H9 (cell line): ENCODE data around the gene ZCCHC3. TPM values are rescaled to one million over a fixed set of nuclear protein-coding genes. Genes with fewer than 3 reads are reported as not detected.

Experiments used
- DNase-seq: peaks from one replicate; pipeline ENCODE4 v3.0.0-alpha.2; 2017
- H2AFZ ChIP-seq: one replicate; pipeline ENCODE4 v1.6.1; 2013; ENCODE audit warnings: mild to moderate bottlenecking, low read length, control low read depth, moderate library complexity
- H2AK5ac ChIP-seq: 2 replicates; pipeline ENCODE4 v1.6.1; 2013; ENCODE audit warnings: low read length, control low read depth, mixed read lengths; ENCODE audit not compliant: insufficient read length
- H2BK120ac ChIP-seq: one replicate; pipeline ENCODE4 v1.6.1; 2013; ENCODE audit warnings: low read depth, mild to moderate bottlenecking, low read length, control low read depth, inconsistent platforms; ENCODE audit not compliant: poor library complexity, severe bottlenecking
- H2BK12ac ChIP-seq: 2 replicates; pipeline ENCODE4 v1.6.1; 2013; ENCODE audit warnings: low read length, control low read depth, mixed read lengths, low read depth; ENCODE audit not compliant: insufficient read length
- H2BK15ac ChIP-seq: 2 replicates; pipeline ENCODE4 v1.6.1; 2013; ENCODE audit warnings: low read depth, low read length, control low read depth
- H2BK20ac ChIP-seq: one replicate; pipeline ENCODE4 v1.6.1; 2013; ENCODE audit warnings: low read depth, mild to moderate bottlenecking, low read length, control low read depth, inconsistent platforms; ENCODE audit not compliant: poor library complexity, severe bottlenecking
- H2BK5ac ChIP-seq: 2 replicates; pipeline ENCODE4 v1.6.1; 2013; ENCODE audit warnings: low read length, control low read depth, mixed read lengths; ENCODE audit not compliant: insufficient read length
- H3K14ac ChIP-seq: 2 replicates; pipeline ENCODE4 v1.6.1; 2013; ENCODE audit warnings: low read length, control low read depth; ENCODE audit not compliant: insufficient read depth
- H3K18ac ChIP-seq: 2 replicates; pipeline ENCODE4 v1.6.1; 2013; ENCODE audit warnings: low read depth, mild to moderate bottlenecking, mixed read lengths, low read length, control low read depth; ENCODE audit not compliant: insufficient read length
- H3K23ac ChIP-seq: 2 replicates; pipeline ENCODE4 v1.6.1; 2013; ENCODE audit warnings: low read length, control low read depth, mixed read lengths, low read depth; ENCODE audit not compliant: insufficient read length
- H3K23me2 ChIP-seq: 2 replicates; pipeline ENCODE4 v1.6.1; 2013; ENCODE audit warnings: low read depth, mild to moderate bottlenecking, mixed read lengths, low read length, control low read depth; ENCODE audit not compliant: insufficient read length, poor library complexity, severe bottlenecking
- H3K27ac ChIP-seq: 2 replicates; pipeline ENCODE4 v1.5.1; 2013; ENCODE audit warnings: low read length, control low read depth, mixed read lengths, low read depth; ENCODE audit not compliant: insufficient read length
- H3K27me3 ChIP-seq: 2 replicates; pipeline ENCODE4 v1.6.1; 2013; ENCODE audit warnings: low read length, control low read depth, inconsistent platforms; ENCODE audit not compliant: insufficient read depth
- H3K4ac ChIP-seq: 2 replicates; pipeline ENCODE4 v1.6.1; 2013; ENCODE audit warnings: low read depth, mild to moderate bottlenecking, control low read depth, inconsistent platforms, low read length, moderate library complexity
- H3K4me1 ChIP-seq: 2 replicates; pipeline ENCODE4 v1.6.1; 2013; ENCODE audit warnings: low read length, control low read depth, inconsistent platforms; ENCODE audit not compliant: insufficient read depth
- H3K4me2 ChIP-seq: 2 replicates; pipeline ENCODE4 v1.6.1; 2013; ENCODE audit warnings: low read length, control low read depth, mixed read lengths; ENCODE audit not compliant: insufficient read length, insufficient read depth
- H3K56ac ChIP-seq: 2 replicates; pipeline ENCODE4 v1.6.1; 2013; ENCODE audit warnings: low read depth, mild to moderate bottlenecking, mixed read lengths, low read length, control low read depth; ENCODE audit not compliant: insufficient read length
- H3K79me1 ChIP-seq: 2 replicates; pipeline ENCODE4 v1.6.1; 2013; ENCODE audit warnings: low read depth, mild to moderate bottlenecking, moderate library complexity, low read length, control low read depth, inconsistent platforms; ENCODE audit not compliant: insufficient read depth, poor library complexity, severe bottlenecking
- H3K79me2 ChIP-seq: 2 replicates; pipeline ENCODE4 v1.6.1; 2013; ENCODE audit warnings: low read length, control low read depth, inconsistent platforms; ENCODE audit not compliant: insufficient read depth
- H3K9ac ChIP-seq: 2 replicates; pipeline ENCODE4 v1.6.1; 2013; ENCODE audit warnings: low read length, control low read depth, mixed read lengths; ENCODE audit not compliant: insufficient read length; ENCODE audit errors: extremely low read depth
- H3K9me3 ChIP-seq: one replicate; pipeline ENCODE4 v1.6.1; 2013; ENCODE audit warnings: low read depth, low read length, inconsistent platforms; ENCODE audit not compliant: control insufficient read depth
- H3T11ph ChIP-seq: one replicate; pipeline ENCODE4 v1.6.1; 2013; ENCODE audit warnings: mild to moderate bottlenecking, low read length, control low read depth, inconsistent platforms
- H4K20me1 ChIP-seq: one replicate; pipeline ENCODE4 v1.6.1; 2013; ENCODE audit not compliant: control insufficient read depth, insufficient read length, insufficient read depth
- H4K5ac ChIP-seq: 2 replicates; pipeline ENCODE4 v1.6.1; 2013; ENCODE audit warnings: low read depth, mild to moderate bottlenecking, mixed read lengths, low read length, control low read depth; ENCODE audit not compliant: insufficient read length
- H4K8ac ChIP-seq: replicated peaks from 2 replicates; pipeline ENCODE4 v1.6.1; 2013; ENCODE audit warnings: low read length, control low read depth, mixed read lengths, low read depth; ENCODE audit not compliant: insufficient read length
- H4K91ac ChIP-seq: 2 replicates; pipeline ENCODE4 v1.6.1; 2013; ENCODE audit warnings: low read depth, mild to moderate bottlenecking, moderate library complexity, mixed read lengths, low read length, control low read depth; ENCODE audit not compliant: insufficient read length
- H3K27ac Mint-ChIP-seq, 3 experiments: 2 replicates in 2 of 3; 3 replicates in 1 of 3; pipeline ENCODE4 v1.8.0; 2020 to 2021; ENCODE audit warnings: mixed read lengths in 3 of 3, mild to moderate bottlenecking in 1 of 3, moderate library complexity in 1 of 3
- H3K27me3 Mint-ChIP-seq: 2 replicates; pipeline ENCODE4 v1.8.0; 2021; ENCODE audit warnings: low read depth, mild to moderate bottlenecking, moderate library complexity, mixed read lengths
- H3K36me3 Mint-ChIP-seq, 3 experiments: 2 replicates in 2 of 3; 3 replicates in 1 of 3; pipeline ENCODE4 v1.8.0; 2020 to 2021; ENCODE audit warnings: low read depth in 3 of 3, mixed read lengths in 3 of 3; ENCODE audit not compliant: insufficient read depth in 1 of 3
- H3K4me1 Mint-ChIP-seq, 2 experiments: 2 replicates each; pipeline ENCODE4 v1.8.0; 2020; ENCODE audit warnings: mixed read lengths in 2 of 2
- H3K4me3 Mint-ChIP-seq, 2 experiments: 2 replicates in 1 of 2; 3 replicates in 1 of 2; pipeline ENCODE4 v1.8.0; 2020 to 2021; ENCODE audit warnings: mild to moderate bottlenecking in 2 of 2, mixed read lengths in 2 of 2, moderate library complexity in 1 of 2
- H3K9me3 Mint-ChIP-seq, 2 experiments: 2 replicates in 1 of 2; 3 replicates in 1 of 2; pipeline ENCODE4 v1.8.0; 2020; ENCODE audit warnings: mild to moderate bottlenecking in 2 of 2, mixed read lengths in 2 of 2, moderate library complexity in 1 of 2
- CTCF ChIP-seq: fragments of 200-600 bp; sonication (generic); conservative IDR thresholded peaks from 3 replicates; pipeline ENCODE4 v1.8.0; 2021; ENCODE audit warnings: antibody characterized with exemption, mild to moderate bottlenecking
- total RNA-seq: library from RNA; stranded (reverse); gene quantifications from 2 replicates; pipeline ENCODE4 v1.2.1, GENCODE V29; 2021

Gene ZCCHC3
- total RNA-seq, 1 experiment from 2014 or later: 41.3 TPM

GRCh38 chr20:271528-271927, 25.8 kb upstream of the ZCCHC3 start:
- no peaks in the 10 kb centered on the region; a peak in 1 of 5 replicates for H3K9me3 Mint-ChIP-seq

More at GRCh38 chr20:271528-271927, 25.8 kb upstream of the ZCCHC3 start:
- DNase-seq: no peak
- TF ChIP-seq CTCF: no peak
- no peak overlapping the region for H2AFZ ChIP-seq
- no peak overlapping the region for H3K4ac ChIP-seq
- Mint-ChIP-seq H3K4me3 (no peak overlapping the region), H3K27me3 (peaks cover 25% of the 10 kb centered on the region), H3K4me1 (peaks cover 5 to 6% of the 10 kb centered on the region in 2 experiments), H3K27ac (no peak overlapping the region), H3K36me3 (peaks cover 11 to 20% (median 12%) of the 10 kb centered on the region in 3 experiments; a peak in 6 of 7 replicates)
- H4K91ac ChIP-seq: no peak overlapping the region
- no peak overlapping the region for H4K5ac ChIP-seq
- H3K18ac ChIP-seq: no peak overlapping the region
- no peak overlapping the region for H2BK15ac ChIP-seq
- no peak overlapping the region for H3K4me2 ChIP-seq
- no peak overlapping the region for H2BK12ac ChIP-seq
- H3K9ac ChIP-seq: no peak overlapping the region
- no peak overlapping the region for H2BK20ac ChIP-seq
- H3K56ac ChIP-seq: no peak overlapping the region
- no peak overlapping the region for H3K27ac ChIP-seq
- no peaks in the 10 kb centered on the region; the same call in 1 of the 2 replicates for H3K27me3 ChIP-seq
- H3T11ph ChIP-seq: no peak overlapping the region
- no peaks in the 10 kb centered on the region for H3K4me1 ChIP-seq
- no peak overlapping the region for H2BK120ac ChIP-seq
- H4K8ac ChIP-seq: no peak overlapping the region
- H3K9me3 ChIP-seq: no peaks in the 10 kb centered on the region
- no peak overlapping the region for H3K14ac ChIP-seq
- H3K23ac ChIP-seq: no peak overlapping the region
- no peaks in the 10 kb centered on the region for H3K79me2 ChIP-seq
- H3K23me2 ChIP-seq: no peaks in the 10 kb centered on the region
- no peaks in the 10 kb centered on the region for H3K79me1 ChIP-seq
- no peak overlapping the region for H2AK5ac ChIP-seq
- no peak overlapping the region for H2BK5ac ChIP-seq
- no peaks in the 10 kb centered on the region for H4K20me1 ChIP-seq
